Activated gamma-delta T cell treated with anti-CD3 and anti-CD28 coated beads, Interleukin-2, amount 50 U/mL, for 16 hours (primary cell): ENCODE results near the gene TBC1D2.
"Not testable (repeated sequence)": the region's sequence is repeated elsewhere in the genome, so short reads cannot be mapped to it uniquely, and the experiment has no call there.

Source experiments
- DNase-seq: peaks from one replicate; pipeline ENCODE4 v3.0.0-alpha.2; 2020; ENCODE audit warnings: low read depth

The TBC1D2 gene

GRCh38 chr9:98255578-98256296 lies at the start of gene TBC1D2:
Gene TBC1D2, minus strand, starts transcription at chr9:98255649. Its CDS starts 108 bp downstream, at chr9:98255541.
- peak; percentile 97 for DNase-seq

- DNase-seq: no peak
Measured at GRCh38 chr9:98304381-98304780, 48.9 kb upstream of the TBC1D2 start.

- no peak for DNase-seq
Measured at GRCh38 chr9:98303633-98304125, 48.2 kb upstream of the TBC1D2 start.

- DNase-seq: no peak
Measured at GRCh38 chr9:98302938-98303632, 47.6 kb upstream of the TBC1D2 start.

- DNase-seq: no peak
Measured at GRCh38 chr9:98302150-98302549, 46.7 kb upstream of the TBC1D2 start.

GRCh38 chr9:98300611-98301010 lies 45.2 kb upstream of the TBC1D2 start:
- no peak for DNase-seq

GRCh38 chr9:98298476-98298875 lies 43.0 kb upstream of the TBC1D2 start:
- DNase-seq: no peak

GRCh38 chr9:98295824-98296223 lies 40.4 kb upstream of the TBC1D2 start:
- no peak for DNase-seq

- DNase-seq: no peak
Measured at GRCh38 chr9:98291820-98292219, 36.4 kb upstream of the TBC1D2 start.

GRCh38 chr9:98290411-98290810 lies 35.0 kb upstream of the TBC1D2 start:
- DNase-seq: no peak

- DNase-seq: no peak
Measured at GRCh38 chr9:98289614-98290201, 34.3 kb upstream of the TBC1D2 start.

- DNase-seq: no peak
Measured at GRCh38 chr9:98288881-98289280, 33.4 kb upstream of the TBC1D2 start.

GRCh38 chr9:98287384-98287783 lies 31.9 kb upstream of the TBC1D2 start:
- DNase-seq: no peak

- no peak for DNase-seq
Measured at GRCh38 chr9:98285446-98285845, 30.0 kb upstream of the TBC1D2 start.

GRCh38 chr9:98284754-98285153 lies 29.3 kb upstream of the TBC1D2 start:
- DNase-seq: no peak

GRCh38 chr9:98283143-98283542 lies 27.7 kb upstream of the TBC1D2 start:
- DNase-seq: not testable (repeated sequence)

GRCh38 chr9:98281281-98281680 lies 25.8 kb upstream of the TBC1D2 start:
- DNase-seq: no peak

GRCh38 chr9:98280574-98280973 lies 25.1 kb upstream of the TBC1D2 start:
- no peak for DNase-seq

- DNase-seq: no peak
Measured at GRCh38 chr9:98280162-98280561, 24.7 kb upstream of the TBC1D2 start.

- DNase-seq: no peak
Measured at GRCh38 chr9:98276907-98277469, 21.5 kb upstream of the TBC1D2 start.

- no peak for DNase-seq
Measured at GRCh38 chr9:98275159-98275558, 19.7 kb upstream of the TBC1D2 start.

GRCh38 chr9:98272083-98272482 lies 16.6 kb upstream of the TBC1D2 start:
- DNase-seq: no peak

- DNase-seq: no peak
Measured at GRCh38 chr9:98271479-98271878, 16.0 kb upstream of the TBC1D2 start.
